ENCODE measurements around the gene TSGA10IP.

TSGA10IP gene

GRCh38 chr11:65927904-65928397 lies 17.3 kb upstream of the TSGA10IP start:
- H3F3A ChIP-seq (ENCODE audit: control insufficient read depth, insufficient read depth), result no peaks in the 10 kb centered on the region
- H3K4me1 ChIP-seq (ENCODE audit: control insufficient read depth, low read length), result peaks cover 6% of the 10 kb centered on the region; the same call in 1 of the 2 replicates
- no peak overlapping the region for H3K4me3 ChIP-seq (ENCODE audit: low read length)
- no peaks in the 10 kb centered on the region for H3K27me3 ChIP-seq (ENCODE audit: control insufficient read depth, low read length)
- no peaks in the 10 kb centered on the region for H3K9me3 ChIP-seq (ENCODE audit: control insufficient read depth, insufficient read depth, low read length)
- H3K9me2 ChIP-seq (replicated peaks; ENCODE audit: control insufficient read depth, low read length), result no peaks in the 10 kb centered on the region
- no peak overlapping the region for H3K4me2 ChIP-seq (ENCODE audit: low read length)
- no peaks in the 10 kb centered on the region for H4K20me1 ChIP-seq (ENCODE audit: control insufficient read depth, insufficient read depth, low read depth, low read length)
- H3K36me3 ChIP-seq (ENCODE audit: control insufficient read depth, low read length), result no peaks in the 10 kb centered on the region
- H3K79me2 ChIP-seq (ENCODE audit: control insufficient read depth, low read length), result no peaks in the 10 kb centered on the region
- no peak overlapping the region for H3K27ac ChIP-seq (ENCODE audit: low read depth, low read length)
- TF ChIP-seq CTCF (IDR thresholded peaks at IDR 0.05; ENCODE audit: low read depth, low read length, poor library complexity, severe bottlenecking), result no peak
- TF ChIP-seq EZH2phosphoT487 (IDR thresholded peaks at IDR 0.05; ENCODE audit: borderline replicate concordance, low read length), result no peak

- H4K20me1 ChIP-seq (ENCODE audit: control insufficient read depth, insufficient read depth, low read depth, low read length), result no peaks in the 10 kb centered on the region
- H3K4me2 ChIP-seq (ENCODE audit: low read length), result no peak overlapping the region
- H3K27me3 ChIP-seq (ENCODE audit: control insufficient read depth, low read length), result no peaks in the 10 kb centered on the region
- peaks cover 6% of the 10 kb centered on the region; the same call in 1 of the 2 replicates for H3K4me1 ChIP-seq (ENCODE audit: control insufficient read depth, low read length)
- H3K9me3 ChIP-seq (ENCODE audit: control insufficient read depth, insufficient read depth, low read length), result no peaks in the 10 kb centered on the region
- H3F3A ChIP-seq (ENCODE audit: control insufficient read depth, insufficient read depth), result no peaks in the 10 kb centered on the region
- no peak overlapping the region for H3K4me3 ChIP-seq (ENCODE audit: low read length)
- H3K36me3 ChIP-seq (ENCODE audit: control insufficient read depth, low read length), result no peaks in the 10 kb centered on the region
- no peak for TF ChIP-seq CTCF (IDR thresholded peaks at IDR 0.05; ENCODE audit: low read depth, low read length, poor library complexity, severe bottlenecking)
- TF ChIP-seq EZH2phosphoT487 (IDR thresholded peaks at IDR 0.05; ENCODE audit: borderline replicate concordance, low read length), result no peak
- H3K27ac ChIP-seq (ENCODE audit: low read depth, low read length), result no peak overlapping the region
- no peaks in the 10 kb centered on the region for H3K79me2 ChIP-seq (ENCODE audit: control insufficient read depth, low read length)
- no peaks in the 10 kb centered on the region for H3K9me2 ChIP-seq (replicated peaks; ENCODE audit: control insufficient read depth, low read length)
Observed at GRCh38 chr11:65928667-65929066, 16.6 kb upstream of the TSGA10IP start.

- H3K4me2 ChIP-seq (ENCODE audit: low read length), result no peak overlapping the region
Observed at GRCh38 chr11:65931773-65932557, 13.3 kb upstream of the TSGA10IP start.

More at GRCh38 chr11:65931773-65932557, 13.3 kb upstream of the TSGA10IP start:
- peaks cover 6% of the 10 kb centered on the region; the same call in 1 of the 2 replicates for H3K4me1 ChIP-seq (ENCODE audit: control insufficient read depth, low read length)
- no peaks in the 10 kb centered on the region for H3K27me3 ChIP-seq (ENCODE audit: control insufficient read depth, low read length)
- H3K9me2 ChIP-seq (replicated peaks; ENCODE audit: control insufficient read depth, low read length), result no peaks in the 10 kb centered on the region
- H3K27ac ChIP-seq (ENCODE audit: low read depth, low read length), result no peak overlapping the region
- no peaks in the 10 kb centered on the region for H3K79me2 ChIP-seq (ENCODE audit: control insufficient read depth, low read length)
- H3F3A ChIP-seq (ENCODE audit: control insufficient read depth, insufficient read depth), result no peaks in the 10 kb centered on the region
- H3K9me3 ChIP-seq (ENCODE audit: control insufficient read depth, insufficient read depth, low read length), result no peaks in the 10 kb centered on the region
- no peak for TF ChIP-seq EZH2phosphoT487 (IDR thresholded peaks at IDR 0.05; ENCODE audit: borderline replicate concordance, low read length)
- no peak for TF ChIP-seq CTCF (IDR thresholded peaks at IDR 0.05; ENCODE audit: low read depth, low read length, poor library complexity, severe bottlenecking)
- no peak overlapping the region for H3K4me3 ChIP-seq (ENCODE audit: low read length)
- H4K20me1 ChIP-seq (ENCODE audit: control insufficient read depth, insufficient read depth, low read depth, low read length), result no peaks in the 10 kb centered on the region
- no peaks in the 10 kb centered on the region for H3K36me3 ChIP-seq (ENCODE audit: control insufficient read depth, low read length)
